Suppressor macrophage treated with lipopolysaccharide for 4 hours (primary cell): ENCODE measurements around the gene JADE1.

Source experiments
- DNase-seq: peaks from one replicate; pipeline ENCODE4 v3.0.0-alpha.2; 2020

JADE1 gene

DNA sequence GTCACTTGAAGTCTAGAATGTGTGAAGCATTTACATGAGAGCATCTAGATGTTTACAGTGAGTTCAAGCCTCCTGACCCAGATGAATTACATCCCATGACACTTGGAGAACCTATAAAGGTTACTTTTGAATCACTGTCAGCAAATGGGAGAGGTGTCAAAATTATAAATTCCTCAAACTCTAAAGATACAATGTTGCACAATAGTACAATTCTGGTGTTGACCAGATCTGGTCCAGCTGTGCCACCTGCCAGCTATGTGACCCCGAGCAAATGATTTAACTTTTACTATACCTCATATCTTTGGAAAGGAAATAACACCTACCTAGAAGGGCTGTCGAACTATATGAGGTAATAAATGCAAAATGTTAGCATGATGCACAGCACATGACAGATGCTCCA is 69.8 kb downstream of the JADE1 start:
- no peak for DNase-seq

DNA sequence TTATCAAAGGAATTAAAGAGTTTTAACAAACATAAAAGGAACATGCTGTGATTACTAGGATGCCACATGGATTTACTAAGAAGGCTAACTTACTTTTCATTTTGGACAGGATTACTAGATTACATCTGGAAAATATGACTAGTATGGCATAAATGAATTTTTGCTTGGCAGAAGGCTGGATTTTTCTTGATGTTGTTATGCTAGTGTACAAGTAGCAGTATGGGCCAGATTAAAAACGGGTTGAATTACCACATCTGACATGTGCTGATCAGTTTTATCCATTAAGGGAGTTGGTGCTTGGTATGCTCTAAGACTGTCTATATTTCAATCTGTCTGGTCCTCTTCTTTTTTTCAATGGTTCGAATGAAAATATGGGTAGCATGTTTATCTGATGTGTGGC is 70.5 kb downstream of the JADE1 start:
- DNase-seq: no peak

DNA sequence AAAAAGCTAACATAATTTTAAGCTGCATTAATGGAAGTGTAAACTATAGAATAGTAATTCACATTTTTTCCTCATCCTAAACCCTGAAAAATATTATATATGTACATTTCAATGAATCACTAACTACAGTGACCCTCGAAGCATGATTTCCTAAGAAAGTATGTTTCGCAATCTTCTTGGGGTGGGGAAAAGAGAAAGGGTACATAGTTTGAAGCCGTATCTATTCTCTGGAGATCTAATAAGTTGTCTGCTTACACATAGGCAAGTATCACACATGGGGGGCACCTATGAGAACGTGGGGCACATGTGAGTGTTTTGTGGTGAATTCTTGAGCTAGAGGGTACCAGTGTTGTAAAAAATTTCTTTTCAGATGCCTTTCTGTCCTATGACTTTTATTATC is 71.2 kb downstream of the JADE1 start:
- DNase-seq: no peak

DNA sequence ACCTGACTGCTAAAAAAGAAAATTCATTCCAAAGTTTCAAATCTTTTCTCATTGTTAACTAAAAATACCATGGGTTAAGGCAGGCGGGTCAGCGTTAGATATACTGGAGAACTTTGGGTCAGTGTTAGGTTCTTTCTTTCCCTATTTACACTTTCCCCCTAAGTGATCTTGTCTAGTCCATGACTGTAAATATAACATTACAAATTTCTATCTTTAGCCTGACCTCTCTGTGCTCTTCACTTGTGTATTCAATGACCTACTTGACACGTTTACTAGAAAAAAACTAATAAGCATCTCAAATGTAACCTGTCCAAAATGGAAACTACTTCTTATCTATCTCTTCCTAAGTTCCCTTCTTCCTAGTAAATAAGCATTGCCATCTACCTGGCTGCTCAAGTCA is 95.3 kb downstream of the JADE1 start:
- DNase-seq: no peak

DNA sequence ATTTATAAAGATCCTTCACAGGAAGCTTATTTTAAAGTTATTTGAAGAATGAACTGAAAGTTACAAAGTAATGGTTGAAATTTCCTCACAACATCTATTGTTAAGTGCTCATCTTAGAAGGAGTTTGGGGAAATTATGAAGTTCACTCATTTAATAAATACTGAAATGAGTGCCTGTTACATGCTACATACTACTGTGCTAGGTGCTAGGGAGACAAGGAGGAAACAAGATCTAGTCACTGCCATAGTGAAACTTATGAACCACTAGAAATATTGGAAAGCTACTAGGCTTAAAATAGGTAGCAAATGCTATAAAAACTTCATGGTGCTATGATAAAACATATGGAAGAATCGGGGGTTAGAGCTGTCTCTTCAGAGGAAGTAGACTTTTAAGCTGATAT is 97.1 kb downstream of the JADE1 start:
- DNase-seq: no peak

DNA sequence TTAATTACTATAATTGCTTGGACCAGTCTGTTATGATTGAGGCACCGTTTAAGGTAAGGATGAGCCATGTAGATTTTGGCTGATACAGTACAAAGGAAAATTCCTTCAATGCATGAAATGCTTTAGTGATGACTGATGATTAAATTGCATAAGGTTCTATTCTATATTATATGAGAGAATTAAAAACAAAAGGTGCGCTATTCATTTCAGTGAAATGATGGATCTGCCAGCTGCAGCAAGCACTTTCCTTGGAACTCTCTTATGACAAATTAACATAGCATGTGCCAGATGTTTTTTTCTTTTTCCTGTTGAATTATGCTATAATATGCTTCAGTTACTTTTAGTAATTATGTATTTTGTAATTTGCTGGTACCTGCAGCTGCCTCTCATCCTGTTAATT is 98.5 kb downstream of the JADE1 start:
- DNase-seq: no peak

DNA sequence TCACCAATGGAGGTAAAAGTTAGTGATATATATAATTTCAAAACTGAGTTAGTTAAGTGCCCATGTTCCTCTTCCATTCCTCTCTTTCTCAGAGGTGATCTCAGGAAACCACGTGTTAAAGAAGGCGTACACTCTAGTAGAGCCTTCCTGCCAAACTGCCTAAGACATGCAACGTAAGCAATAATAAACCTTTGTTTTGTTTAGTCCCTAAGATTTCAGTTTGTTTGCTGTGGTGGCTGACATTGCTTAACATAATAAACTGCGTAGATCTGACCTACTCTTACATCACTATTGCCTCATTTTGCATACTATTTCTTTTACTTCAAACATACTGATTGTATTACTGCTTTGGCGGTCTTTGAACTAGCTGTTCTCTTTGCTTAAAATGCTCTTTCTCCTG is 99.2 kb downstream of the JADE1 start:
- DNase-seq: peak; percentile 14

DNA sequence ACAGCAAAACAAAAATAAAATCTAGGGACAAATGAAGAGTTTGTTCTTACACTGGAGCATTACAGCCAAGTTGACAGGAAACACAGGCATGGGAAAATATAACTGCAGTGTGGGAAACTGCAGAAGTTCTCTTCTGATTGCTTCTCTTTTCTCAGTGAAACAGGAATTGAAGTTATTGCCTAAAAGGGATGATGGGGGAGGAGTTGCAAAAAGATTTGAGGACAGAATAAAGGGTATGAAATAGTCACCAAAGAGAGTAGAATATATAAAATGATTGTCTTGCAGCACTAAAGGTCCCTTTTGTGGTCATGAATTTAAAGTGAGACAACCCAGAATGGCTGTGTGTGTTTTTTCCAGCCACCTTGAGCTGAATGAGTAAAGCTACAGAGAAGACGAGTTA is 103.7 kb downstream of the JADE1 start:
- DNase-seq: peak; percentile 80

DNA sequence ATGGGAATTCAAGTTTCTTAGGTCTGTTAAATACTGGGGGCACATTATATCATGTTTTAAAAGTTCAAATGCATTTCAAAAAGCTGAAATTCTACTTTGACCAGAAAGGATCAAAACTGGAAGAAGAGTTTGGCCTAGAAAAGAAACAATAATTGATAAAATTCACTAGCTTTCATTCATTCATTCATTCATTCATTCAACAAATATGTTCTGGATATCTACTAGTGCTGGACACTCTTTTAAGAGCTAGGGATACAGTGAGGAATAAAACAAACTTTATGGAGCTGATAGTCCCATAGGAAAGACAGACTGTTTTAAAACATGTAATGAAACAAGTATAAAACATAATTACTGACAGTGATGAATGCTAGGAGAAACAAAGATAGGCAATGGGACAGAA is 106.0 kb downstream of the JADE1 start:
- no peak for DNase-seq

DNA sequence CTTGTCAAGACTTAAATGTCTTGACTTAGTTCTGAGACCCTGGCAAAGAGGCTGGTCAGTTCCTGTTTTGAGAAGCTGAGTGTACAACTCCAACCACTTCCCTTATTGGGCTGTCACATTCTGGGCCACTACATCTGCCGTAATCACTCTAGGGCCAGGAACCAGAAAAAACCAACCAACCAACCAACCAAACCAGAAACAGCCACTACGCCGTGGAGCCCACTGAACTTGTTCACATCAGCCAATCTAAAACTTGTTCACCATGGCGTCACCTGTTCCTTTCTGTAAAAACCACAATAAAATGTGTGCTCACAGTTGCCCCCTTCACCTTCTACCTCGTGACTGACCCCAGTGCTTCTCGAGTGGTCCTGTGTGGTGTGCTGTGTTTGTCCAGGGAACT is 107.3 kb downstream of the JADE1 start:
- DNase-seq: peak; percentile 83

DNA sequence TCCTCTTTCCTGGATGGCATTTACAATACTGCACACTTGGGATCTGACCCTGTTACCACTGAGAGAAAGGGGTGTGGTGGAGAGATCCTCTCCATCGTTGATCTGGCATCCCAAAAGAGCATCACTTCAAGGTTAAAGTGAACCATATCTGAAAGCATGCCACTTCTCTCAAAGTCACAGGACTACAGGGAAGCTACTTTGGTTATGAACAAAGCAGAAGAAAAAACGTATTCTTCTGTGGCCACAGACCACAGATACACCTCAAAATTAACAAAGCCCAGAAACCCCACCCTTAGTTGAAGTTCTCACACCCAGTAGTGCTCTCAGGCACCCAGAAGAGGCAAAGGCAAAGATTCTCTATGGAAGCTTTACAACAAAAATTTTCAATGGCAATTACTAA is 108.3 kb downstream of the JADE1 start:
- no peak for DNase-seq

DNA sequence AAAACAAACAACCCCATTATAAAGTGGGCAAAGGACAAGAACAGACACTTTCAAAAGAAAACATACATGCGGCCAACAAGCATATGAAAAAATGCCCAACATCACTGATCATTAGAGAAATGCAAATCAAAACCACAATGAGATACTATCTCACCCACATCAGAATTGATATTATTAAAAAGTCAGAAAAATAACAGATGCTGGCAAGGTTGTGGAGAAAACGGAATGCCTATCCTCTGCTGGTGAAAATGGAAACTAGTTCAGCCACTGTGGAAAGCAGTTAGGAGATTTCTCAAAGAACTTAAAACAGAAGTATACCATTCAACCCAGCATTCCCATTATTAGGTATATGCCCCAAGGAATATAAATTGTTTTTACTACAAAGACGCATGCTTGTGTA is 112.5 kb downstream of the JADE1 start:
- DNase-seq: no peak
